ENCODE measurements around the gene SLC1A6. TPM values are rescaled to one million over a fixed set of nuclear protein-coding genes. Genes with fewer than 3 reads are reported as not detected.

SLC1A6 gene
- total and polyA plus RNA-seq, 2 of the 4 experiments (the other 2 are of a cell fraction) = not detected

DNA sequence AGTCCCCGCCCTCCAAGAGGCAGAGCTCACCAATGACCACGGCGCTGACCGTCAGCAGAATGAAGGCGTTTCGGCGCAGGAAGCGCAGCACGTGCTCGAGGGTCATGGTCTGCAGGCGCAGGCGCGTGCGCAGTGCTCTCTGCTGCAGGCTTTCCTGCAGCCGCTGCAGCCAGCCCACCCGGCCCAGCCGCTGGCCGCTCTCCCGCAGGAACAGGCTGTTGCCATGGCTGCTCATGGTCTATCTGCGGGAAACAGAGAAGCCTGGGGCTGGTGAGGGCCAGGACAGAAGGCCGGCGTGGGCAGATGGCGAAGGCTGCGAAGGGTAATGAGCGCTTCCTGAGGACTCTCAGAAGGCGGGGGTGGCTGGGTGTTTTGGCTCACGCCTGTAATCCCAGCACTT lies 7.0 kb downstream of the SLC1A6 start:
- Histone ChIP-seq H3K4ac (ENCODE audit: low read depth, low read length) (no peak overlapping the region), H3K14ac (replicated peaks; ENCODE audit: low read depth, low read length) (no peak overlapping the region), H2AK9ac (replicated peaks; ENCODE audit: low read depth, low read length, poor library complexity) (no peak overlapping the region), H3K9me3 (ENCODE audit: control insufficient read depth, insufficient read depth, low read length) (peaks cover 25% of the 10 kb centered on the region), H2BK20ac (ENCODE audit: low read depth, low read length) (no peak overlapping the region), H3K4me3 (ENCODE audit: insufficient read depth, low read depth, low read length) (no peak overlapping the region), H4K91ac (ENCODE audit: insufficient read depth, low read depth, low read length) (no peak overlapping the region), H3K4me1 (ENCODE audit: control insufficient read depth, insufficient read depth, low read length) (no peaks in the 10 kb centered on the region), H3K27ac (ENCODE audit: insufficient read depth, low read length) (no peak overlapping the region), H3K23ac (ENCODE audit: low read depth, low read length) (no peak overlapping the region), H2AK5ac (ENCODE audit: low read depth, low read length) (no peak overlapping the region), H4K5ac (ENCODE audit: low read depth, low read length) (no peak overlapping the region), H3K18ac (ENCODE audit: low read depth, low read length) (no peak overlapping the region), H3K9ac (ENCODE audit: low read depth, low read length) (no peak overlapping the region), H3K36me3 (ENCODE audit: control insufficient read depth, insufficient read depth, low read length) (no peaks in the 10 kb centered on the region), H3K9me1 (ENCODE audit: insufficient read depth, low read length) (no peaks in the 10 kb centered on the region), H3K4me2 (ENCODE audit: low read depth, low read length) (no peak overlapping the region), H3K56ac (ENCODE audit: extremely low read depth, insufficient read depth, low read length) (no peak overlapping the region), H3K79me1 (ENCODE audit: low read depth in 1 of 2, low read length in 2 of 2) (no peaks in the 10 kb centered on the region), H2AFZ (replicated peaks; ENCODE audit: low read length, poor library complexity) (no peak overlapping the region), H3K27me3 (ENCODE audit: control insufficient read depth, insufficient read depth, low read length) (no peaks in the 10 kb centered on the region), H2BK15ac (ENCODE audit: low read depth, low read length) (no peak overlapping the region), H4K8ac (ENCODE audit: low read depth in 2 of 2, low read length in 2 of 2) (no peak overlapping the region), H2BK5ac (ENCODE audit: low read depth, low read length, poor library complexity, severe bottlenecking) (no peak overlapping the region), H2BK120ac (ENCODE audit: low read depth, low read length) (no peak overlapping the region), H4K20me1 (ENCODE audit: insufficient read depth, low read length) (no peaks in the 10 kb centered on the region)
- ChIA-PET CTCF (no interaction called here), POLR2A (ENCODE audit: unreplicated experiment) (no interaction called here)
- in situ Hi-C loops (cut with MboI; ENCODE audit: low sequenced_read_pairs) (no loop called here), intact Hi-C loops (cut with micrococcal nuclease) (no loop called here), dilution Hi-C loops (cut with HindIII; ENCODE audit: low sequenced_read_pairs, unreplicated experiment) (no loop called here)
- TF ChIP-seq BHLHE40 (IDR thresholded peaks at IDR 0.05; ENCODE audit: low read depth, low read length) (no peak), CHD1 (IDR thresholded peaks at IDR 0.05; ENCODE audit: low read depth, low read length) (no peak), MAZ (IDR thresholded peaks at IDR 0.05; ENCODE audit: borderline replicate concordance, low read depth, low read length) (no peak), POLR2A (IDR thresholded peaks at IDR 0.05; ENCODE audit: low read depth, low read length) (no peak), RFX5 (IDR thresholded peaks at IDR 0.05; ENCODE audit: low read depth, low read length) (no peak), SMC3 (IDR thresholded peaks at IDR 0.05; ENCODE audit: low read depth, low read length) (no peak), MAFK (IDR thresholded peaks at IDR 0.05; ENCODE audit: low read depth, low read length) (no peak), NFE2L2 (IDR thresholded peaks at IDR 0.05; ENCODE audit: low read depth, low read length) (no peak), RCOR1 (IDR thresholded peaks at IDR 0.05; ENCODE audit: insufficient replicate concordance, low read length) (no peak), MXI1 (IDR thresholded peaks at IDR 0.05; ENCODE audit: borderline replicate concordance, low read depth, low read length) (no peak), FOS (IDR thresholded peaks at IDR 0.05; ENCODE audit: low read depth, low read length) (no peak), RAD21 (IDR thresholded peaks at IDR 0.05; ENCODE audit: low read length) (no peak), CEBPB (IDR thresholded peaks at IDR 0.05; ENCODE audit: low read depth, low read length) (no peak)
- TF ChIP-seq, protein P1, sequence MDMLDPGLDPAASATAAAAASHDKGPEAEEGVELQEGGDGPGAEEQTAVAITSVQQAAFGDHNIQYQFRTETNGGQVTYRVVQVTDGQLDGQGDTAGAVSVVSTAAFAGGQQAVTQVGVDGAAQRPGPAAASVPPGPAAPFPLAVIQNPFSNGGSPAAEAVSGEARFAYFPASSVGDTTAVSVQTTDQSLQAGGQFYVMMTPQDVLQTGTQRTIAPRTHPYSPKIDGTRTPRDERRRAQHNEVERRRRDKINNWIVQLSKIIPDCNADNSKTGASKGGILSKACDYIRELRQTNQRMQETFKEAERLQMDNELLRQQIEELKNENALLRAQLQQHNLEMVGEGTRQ (IDR thresholded peaks at IDR 0.05; ENCODE audit: low read depth, low read length) = no peak
- TF ChIP-seq, protein P2, sequence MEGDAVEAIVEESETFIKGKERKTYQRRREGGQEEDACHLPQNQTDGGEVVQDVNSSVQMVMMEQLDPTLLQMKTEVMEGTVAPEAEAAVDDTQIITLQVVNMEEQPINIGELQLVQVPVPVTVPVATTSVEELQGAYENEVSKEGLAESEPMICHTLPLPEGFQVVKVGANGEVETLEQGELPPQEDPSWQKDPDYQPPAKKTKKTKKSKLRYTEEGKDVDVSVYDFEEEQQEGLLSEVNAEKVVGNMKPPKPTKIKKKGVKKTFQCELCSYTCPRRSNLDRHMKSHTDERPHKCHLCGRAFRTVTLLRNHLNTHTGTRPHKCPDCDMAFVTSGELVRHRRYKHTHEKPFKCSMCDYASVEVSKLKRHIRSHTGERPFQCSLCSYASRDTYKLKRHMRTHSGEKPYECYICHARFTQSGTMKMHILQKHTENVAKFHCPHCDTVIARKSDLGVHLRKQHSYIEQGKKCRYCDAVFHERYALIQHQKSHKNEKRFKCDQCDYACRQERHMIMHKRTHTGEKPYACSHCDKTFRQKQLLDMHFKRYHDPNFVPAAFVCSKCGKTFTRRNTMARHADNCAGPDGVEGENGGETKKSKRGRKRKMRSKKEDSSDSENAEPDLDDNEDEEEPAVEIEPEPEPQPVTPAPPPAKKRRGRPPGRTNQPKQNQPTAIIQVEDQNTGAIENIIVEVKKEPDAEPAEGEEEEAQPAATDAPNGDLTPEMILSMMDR (conservative IDR thresholded peaks at IDR 0.05; ENCODE audit: low read depth, low read length) = no peak
- TF ChIP-seq, protein P3, sequence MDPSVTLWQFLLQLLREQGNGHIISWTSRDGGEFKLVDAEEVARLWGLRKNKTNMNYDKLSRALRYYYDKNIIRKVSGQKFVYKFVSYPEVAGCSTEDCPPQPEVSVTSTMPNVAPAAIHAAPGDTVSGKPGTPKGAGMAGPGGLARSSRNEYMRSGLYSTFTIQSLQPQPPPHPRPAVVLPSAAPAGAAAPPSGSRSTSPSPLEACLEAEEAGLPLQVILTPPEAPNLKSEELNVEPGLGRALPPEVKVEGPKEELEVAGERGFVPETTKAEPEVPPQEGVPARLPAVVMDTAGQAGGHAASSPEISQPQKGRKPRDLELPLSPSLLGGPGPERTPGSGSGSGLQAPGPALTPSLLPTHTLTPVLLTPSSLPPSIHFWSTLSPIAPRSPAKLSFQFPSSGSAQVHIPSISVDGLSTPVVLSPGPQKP (IDR thresholded peaks at IDR 0.05; ENCODE audit: borderline replicate concordance, low read depth, low read length) = no peak
- no TSS peak for BruUV-seq (replicated peaks)
- ATAC-seq (ENCODE audit: low read depth) (no peak), DNase-seq (no peak)
- WGBS, 2 experiments (ENCODE audit: extremely low coverage in 2 of 2, insufficient read length in 1 of 2) = 78% methylated on average over 25 of the region's 27 CpGs; no CpG with 5 or more reads in 1 of the 2 experiments
